ENCODE data around the gene IRF5.

Gene IRF5

DNA sequence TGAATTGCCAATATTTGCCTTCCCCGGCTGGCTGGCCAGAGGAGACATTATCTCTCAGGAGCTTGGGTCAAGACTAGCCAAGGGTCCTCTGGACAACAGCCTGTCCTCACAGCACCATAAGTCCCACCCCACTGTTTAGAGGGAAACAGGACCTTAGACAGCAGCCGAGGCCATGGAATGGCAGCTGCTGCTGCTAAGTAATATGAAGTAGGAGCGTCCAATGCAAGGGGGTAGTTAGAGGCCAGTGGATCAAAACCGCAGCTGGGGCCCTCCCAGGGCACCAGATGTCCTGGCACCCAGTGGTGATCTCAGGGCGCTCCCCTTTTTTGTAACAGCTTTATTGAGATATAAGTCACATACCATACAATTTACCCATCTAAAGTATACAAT lies 14.3 kb upstream of the IRF5 start:
- Histone ChIP-seq H3K4me1 (ENCODE audit: insufficient read depth, low read length, poor library complexity, severe bottlenecking) (no peaks in the 10 kb centered on the region), H3K4me2 (ENCODE audit: low read depth, low read length, poor library complexity, severe bottlenecking) (no peak overlapping the region), H3K27me3 (ENCODE audit: insufficient read depth, low read length, poor library complexity, severe bottlenecking) (no peaks in the 10 kb centered on the region), H3K9me2 (replicated peaks; ENCODE audit: low read depth, low read length) (no peaks in the 10 kb centered on the region), H3K9ac (ENCODE audit: low read depth, low read length, poor library complexity, severe bottlenecking) (no peak overlapping the region), H2AFZ (ENCODE audit: low read length) (no peak overlapping the region), H3K9me3 (ENCODE audit: insufficient read depth, low read depth, low read length) (no peaks in the 10 kb centered on the region), H3K36me3 (ENCODE audit: insufficient read depth, low read length) (no peaks in the 10 kb centered on the region), H4K20me1 (ENCODE audit: insufficient read depth, low read length, poor library complexity, severe bottlenecking) (no peaks in the 10 kb centered on the region), H3F3A (ENCODE audit: low read depth) (no peaks in the 10 kb centered on the region), H3K79me2 (ENCODE audit: insufficient read depth, low read length) (no peaks in the 10 kb centered on the region), H3K4me3 (ENCODE audit: low read length, poor library complexity, severe bottlenecking) (no peak overlapping the region)
- TF ChIP-seq EZH2phosphoT487 (IDR thresholded peaks at IDR 0.05; ENCODE audit: borderline replicate concordance), result no peak
- TF ChIP-seq, protein P1, sequence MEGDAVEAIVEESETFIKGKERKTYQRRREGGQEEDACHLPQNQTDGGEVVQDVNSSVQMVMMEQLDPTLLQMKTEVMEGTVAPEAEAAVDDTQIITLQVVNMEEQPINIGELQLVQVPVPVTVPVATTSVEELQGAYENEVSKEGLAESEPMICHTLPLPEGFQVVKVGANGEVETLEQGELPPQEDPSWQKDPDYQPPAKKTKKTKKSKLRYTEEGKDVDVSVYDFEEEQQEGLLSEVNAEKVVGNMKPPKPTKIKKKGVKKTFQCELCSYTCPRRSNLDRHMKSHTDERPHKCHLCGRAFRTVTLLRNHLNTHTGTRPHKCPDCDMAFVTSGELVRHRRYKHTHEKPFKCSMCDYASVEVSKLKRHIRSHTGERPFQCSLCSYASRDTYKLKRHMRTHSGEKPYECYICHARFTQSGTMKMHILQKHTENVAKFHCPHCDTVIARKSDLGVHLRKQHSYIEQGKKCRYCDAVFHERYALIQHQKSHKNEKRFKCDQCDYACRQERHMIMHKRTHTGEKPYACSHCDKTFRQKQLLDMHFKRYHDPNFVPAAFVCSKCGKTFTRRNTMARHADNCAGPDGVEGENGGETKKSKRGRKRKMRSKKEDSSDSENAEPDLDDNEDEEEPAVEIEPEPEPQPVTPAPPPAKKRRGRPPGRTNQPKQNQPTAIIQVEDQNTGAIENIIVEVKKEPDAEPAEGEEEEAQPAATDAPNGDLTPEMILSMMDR (conservative IDR thresholded peaks at IDR 0.05; ENCODE audit: low read length), result no peak

DNA sequence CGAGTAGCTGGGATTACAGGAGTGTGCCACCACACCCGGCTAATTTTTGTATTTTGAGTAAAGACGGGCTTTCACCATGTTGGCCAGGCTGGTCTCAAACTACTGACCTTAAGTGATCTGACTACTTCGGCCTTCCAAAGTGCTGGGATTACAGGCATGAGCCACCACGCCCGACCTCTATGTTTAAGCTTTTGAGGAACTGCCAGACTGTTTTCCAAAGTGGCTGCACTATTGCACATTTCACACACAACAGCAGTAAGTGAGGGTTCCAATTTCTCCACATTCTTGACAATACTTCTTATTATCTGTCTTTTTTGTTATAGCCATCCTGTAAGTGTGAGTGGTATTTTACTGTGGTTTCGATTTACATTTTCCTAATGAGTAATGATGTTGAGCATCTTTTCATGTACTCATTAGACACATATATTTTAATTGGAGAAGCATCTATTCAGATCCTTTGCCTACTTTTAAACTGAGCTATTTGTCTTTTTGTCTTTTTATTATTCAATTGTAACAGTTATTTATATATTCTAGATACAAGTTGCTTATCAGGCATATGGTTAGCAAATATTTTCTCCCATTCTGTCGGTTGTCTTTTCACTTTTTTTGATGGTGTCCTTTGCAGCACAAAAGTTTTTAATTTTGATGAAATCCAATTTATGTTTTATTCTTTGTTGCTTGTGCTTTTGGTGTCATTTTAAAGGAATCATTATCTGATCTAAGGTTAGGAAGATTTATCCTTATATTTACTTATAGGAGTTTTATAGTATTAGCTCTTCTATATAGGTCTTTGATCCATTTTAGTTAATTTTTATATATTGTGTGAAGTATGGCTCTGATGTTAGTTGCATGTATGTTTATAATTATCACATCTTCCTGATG lies 12.8 kb upstream of the IRF5 start:
- Histone ChIP-seq H3F3A (ENCODE audit: low read depth) (no peaks in the 10 kb centered on the region), H3K4me2 (ENCODE audit: low read depth, low read length, poor library complexity, severe bottlenecking) (no peak overlapping the region), H3K9me2 (replicated peaks; ENCODE audit: low read depth, low read length) (no peaks in the 10 kb centered on the region), H2AFZ (ENCODE audit: low read length) (no peak overlapping the region), H3K9ac (ENCODE audit: low read depth, low read length, poor library complexity, severe bottlenecking) (no peak overlapping the region), H3K4me1 (ENCODE audit: insufficient read depth, low read length, poor library complexity, severe bottlenecking) (no peaks in the 10 kb centered on the region), H3K27me3 (ENCODE audit: insufficient read depth, low read length, poor library complexity, severe bottlenecking) (no peaks in the 10 kb centered on the region), H3K4me3 (ENCODE audit: low read length, poor library complexity, severe bottlenecking) (no peak overlapping the region), H3K79me2 (ENCODE audit: insufficient read depth, low read length) (no peaks in the 10 kb centered on the region), H4K20me1 (ENCODE audit: insufficient read depth, low read length, poor library complexity, severe bottlenecking) (no peaks in the 10 kb centered on the region), H3K9me3 (ENCODE audit: insufficient read depth, low read depth, low read length) (no peaks in the 10 kb centered on the region), H3K36me3 (ENCODE audit: insufficient read depth, low read length) (no peaks in the 10 kb centered on the region)
- no peak for TF ChIP-seq EZH2phosphoT487 (IDR thresholded peaks at IDR 0.05; ENCODE audit: borderline replicate concordance)
- TF ChIP-seq, protein P1 (conservative IDR thresholded peaks at IDR 0.05; ENCODE audit: low read length), result no peak

DNA sequence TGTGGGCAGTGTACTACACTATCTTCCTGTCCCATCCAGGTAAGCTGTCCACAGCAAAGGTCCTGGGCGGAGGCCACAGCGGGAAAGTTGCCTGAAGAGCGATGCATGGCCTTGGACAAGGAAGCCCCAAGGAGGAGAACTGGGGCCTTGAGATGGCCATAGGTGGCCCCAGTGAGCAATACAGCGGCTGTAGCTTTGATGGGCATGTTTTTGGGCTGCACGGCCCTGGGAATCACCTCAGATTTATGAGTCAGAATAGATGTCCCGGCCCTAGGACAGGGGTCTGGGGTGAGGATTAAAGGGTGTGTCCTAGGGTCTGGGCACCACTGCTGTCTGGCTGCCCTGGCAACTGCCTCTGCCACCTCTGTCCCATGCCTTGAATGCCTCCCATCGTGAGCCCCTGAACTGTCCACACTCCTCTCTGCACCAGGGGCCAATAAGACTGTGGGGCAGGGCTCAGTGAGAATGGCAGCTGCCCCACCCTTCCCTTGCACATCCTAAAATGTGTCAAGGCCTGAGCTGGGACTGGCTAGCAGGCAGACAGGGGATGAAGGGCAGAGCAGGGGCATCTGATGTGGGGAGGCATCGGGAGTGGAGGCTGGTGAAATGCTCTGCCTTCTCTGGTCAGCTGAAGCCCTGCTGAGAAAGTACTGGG lies 9.4 kb upstream of the IRF5 start:
- H3K27me3 ChIP-seq (ENCODE audit: insufficient read depth, low read length, poor library complexity, severe bottlenecking), result no peaks in the 10 kb centered on the region
- H3K36me3 ChIP-seq (ENCODE audit: insufficient read depth, low read length), result no peaks in the 10 kb centered on the region
- no peak overlapping the region for H3K4me2 ChIP-seq (ENCODE audit: low read depth, low read length, poor library complexity, severe bottlenecking)
- H4K20me1 ChIP-seq (ENCODE audit: insufficient read depth, low read length, poor library complexity, severe bottlenecking), result no peaks in the 10 kb centered on the region
- peaks cover 13% of the 10 kb centered on the region for H3K79me2 ChIP-seq (ENCODE audit: insufficient read depth, low read length)
- peaks cover 13% of the 10 kb centered on the region for H3K4me1 ChIP-seq (ENCODE audit: insufficient read depth, low read length, poor library complexity, severe bottlenecking)
- TF ChIP-seq EZH2phosphoT487 (IDR thresholded peaks at IDR 0.05; ENCODE audit: borderline replicate concordance), result no peak
- TF ChIP-seq, protein P1 (conservative IDR thresholded peaks at IDR 0.05; ENCODE audit: low read length), result peak; percentile 30
- H3K9ac ChIP-seq (ENCODE audit: low read depth, low read length, poor library complexity, severe bottlenecking), result no peak overlapping the region
- no peak overlapping the region for H3K4me3 ChIP-seq (ENCODE audit: low read length, poor library complexity, severe bottlenecking)
- no peaks in the 10 kb centered on the region for H3F3A ChIP-seq (ENCODE audit: low read depth)
- no peaks in the 10 kb centered on the region for H3K9me3 ChIP-seq (ENCODE audit: insufficient read depth, low read depth, low read length)
- H2AFZ ChIP-seq (ENCODE audit: low read length), result no peak overlapping the region
- H3K9me2 ChIP-seq (replicated peaks; ENCODE audit: low read depth, low read length), result no peaks in the 10 kb centered on the region
